ENCODE results near the gene PGLYRP4.

PGLYRP4 gene

DNA sequence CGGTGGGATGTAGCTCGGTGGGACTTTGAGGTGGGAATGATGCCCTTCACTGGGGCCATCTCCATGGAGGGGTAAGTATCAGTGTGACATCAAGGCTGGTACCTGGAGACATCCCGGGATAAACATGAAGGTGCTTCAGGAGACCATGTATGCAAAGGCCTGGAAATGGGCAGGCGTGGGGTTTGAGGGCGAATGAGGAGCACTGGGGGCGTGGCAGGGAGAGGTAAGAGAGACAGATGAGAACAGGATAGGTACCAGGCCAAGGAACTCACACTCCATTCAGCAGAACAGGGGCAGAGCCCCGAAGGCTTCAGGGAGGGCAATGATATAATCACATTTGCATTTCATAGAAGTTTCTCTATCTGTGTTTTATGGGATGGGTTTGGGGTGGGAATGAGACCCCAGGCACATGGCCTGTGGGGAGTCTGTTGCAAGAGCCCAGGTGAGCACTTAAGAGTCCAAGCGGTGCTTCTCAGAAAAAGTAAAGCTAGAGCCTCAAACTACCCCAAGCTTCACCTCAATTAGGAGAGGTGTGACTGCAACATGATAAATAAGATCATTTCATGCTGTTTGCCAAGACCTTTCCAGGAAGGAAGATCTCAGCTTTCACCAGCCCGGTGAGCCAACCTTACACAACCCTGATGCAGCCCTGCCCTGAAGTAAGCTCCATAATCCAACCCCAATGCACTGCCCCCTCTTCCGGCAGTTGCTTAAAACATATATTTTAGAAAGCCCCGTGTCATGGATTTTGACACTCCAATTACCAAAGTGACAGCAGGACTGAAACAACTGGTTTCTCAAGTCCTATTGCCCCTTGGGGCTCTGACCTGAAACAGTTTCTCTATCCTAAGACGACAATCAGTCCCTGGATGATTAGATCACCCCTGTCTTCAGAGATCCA is 16.4 kb upstream of the PGLYRP4 start:
- TF ChIP-seq EZH2 (IDR thresholded peaks at IDR 0.05; ENCODE audit: borderline replicate concordance, low read length): no peak
- TF ChIP-seq, protein P1, sequence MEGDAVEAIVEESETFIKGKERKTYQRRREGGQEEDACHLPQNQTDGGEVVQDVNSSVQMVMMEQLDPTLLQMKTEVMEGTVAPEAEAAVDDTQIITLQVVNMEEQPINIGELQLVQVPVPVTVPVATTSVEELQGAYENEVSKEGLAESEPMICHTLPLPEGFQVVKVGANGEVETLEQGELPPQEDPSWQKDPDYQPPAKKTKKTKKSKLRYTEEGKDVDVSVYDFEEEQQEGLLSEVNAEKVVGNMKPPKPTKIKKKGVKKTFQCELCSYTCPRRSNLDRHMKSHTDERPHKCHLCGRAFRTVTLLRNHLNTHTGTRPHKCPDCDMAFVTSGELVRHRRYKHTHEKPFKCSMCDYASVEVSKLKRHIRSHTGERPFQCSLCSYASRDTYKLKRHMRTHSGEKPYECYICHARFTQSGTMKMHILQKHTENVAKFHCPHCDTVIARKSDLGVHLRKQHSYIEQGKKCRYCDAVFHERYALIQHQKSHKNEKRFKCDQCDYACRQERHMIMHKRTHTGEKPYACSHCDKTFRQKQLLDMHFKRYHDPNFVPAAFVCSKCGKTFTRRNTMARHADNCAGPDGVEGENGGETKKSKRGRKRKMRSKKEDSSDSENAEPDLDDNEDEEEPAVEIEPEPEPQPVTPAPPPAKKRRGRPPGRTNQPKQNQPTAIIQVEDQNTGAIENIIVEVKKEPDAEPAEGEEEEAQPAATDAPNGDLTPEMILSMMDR (IDR thresholded peaks at IDR 0.05; ENCODE audit: low read length): no peak
- no peaks in the 10 kb centered on the region for H3K27me3 ChIP-seq (ENCODE audit: insufficient read depth, low read length)
- no peaks in the 10 kb centered on the region for H3F3A ChIP-seq (ENCODE audit: insufficient read depth, low read length)
- H3K4me3 ChIP-seq (ENCODE audit: low read depth, low read length, poor library complexity, severe bottlenecking): no peak overlapping the region
- H3K9me2 ChIP-seq (ENCODE audit: low read depth, low read length): no peaks in the 10 kb centered on the region
- no peak overlapping the region for H3K27ac ChIP-seq (ENCODE audit: low read depth, low read length, poor library complexity, severe bottlenecking)
- no peak overlapping the region for H3K4me2 ChIP-seq (ENCODE audit: low read length)
- no peaks in the 10 kb centered on the region for H3K9me3 ChIP-seq (ENCODE audit: low read length)
- H3K9ac ChIP-seq (ENCODE audit: low read length): no peak overlapping the region
- H3K79me2 ChIP-seq (ENCODE audit: insufficient read depth, low read length): no peaks in the 10 kb centered on the region
- no peaks in the 10 kb centered on the region for H4K20me1 ChIP-seq (ENCODE audit: insufficient read depth, low read length)
- no peaks in the 10 kb centered on the region for H3K4me1 ChIP-seq (ENCODE audit: insufficient read depth, low read length, severe bottlenecking)
- no peaks in the 10 kb centered on the region for H3K36me3 ChIP-seq (ENCODE audit: insufficient read depth, low read length)
- H2AFZ ChIP-seq (ENCODE audit: low read length): no peak overlapping the region

DNA sequence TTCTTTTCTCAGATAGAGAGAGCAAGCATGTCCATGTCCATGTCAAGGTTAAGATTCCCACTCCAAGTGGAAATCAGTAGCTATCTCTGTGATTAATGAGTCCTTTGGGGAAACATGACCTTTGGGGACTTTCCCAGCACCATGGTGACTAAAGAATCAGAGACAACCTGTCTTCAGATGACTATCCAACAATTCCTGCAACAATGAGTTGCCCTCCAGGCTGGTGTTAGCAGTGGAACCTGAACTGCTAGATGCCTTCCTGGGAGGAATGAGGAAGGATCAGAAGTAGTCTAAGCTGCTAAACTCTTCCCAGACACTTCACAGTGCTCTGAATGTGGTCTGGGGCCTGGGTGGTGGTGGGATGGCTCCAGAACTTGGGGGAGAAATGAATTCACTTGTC is 15.5 kb upstream of the PGLYRP4 start:
- Histone ChIP-seq H3K9me2 (ENCODE audit: low read depth, low read length) (no peaks in the 10 kb centered on the region), H3K4me2 (ENCODE audit: low read length) (no peak overlapping the region), H3K36me3 (ENCODE audit: insufficient read depth, low read length) (no peaks in the 10 kb centered on the region), H2AFZ (ENCODE audit: low read length) (no peak overlapping the region), H3K9me3 (ENCODE audit: low read length) (no peaks in the 10 kb centered on the region), H3K27ac (ENCODE audit: low read depth, low read length, poor library complexity, severe bottlenecking) (no peak overlapping the region), H3K9ac (ENCODE audit: low read length) (no peak overlapping the region), H3F3A (ENCODE audit: insufficient read depth, low read length) (no peaks in the 10 kb centered on the region), H4K20me1 (ENCODE audit: insufficient read depth, low read length) (no peaks in the 10 kb centered on the region), H3K4me1 (ENCODE audit: insufficient read depth, low read length, severe bottlenecking) (no peaks in the 10 kb centered on the region), H3K79me2 (ENCODE audit: insufficient read depth, low read length) (no peaks in the 10 kb centered on the region), H3K27me3 (ENCODE audit: insufficient read depth, low read length) (no peaks in the 10 kb centered on the region), H3K4me3 (ENCODE audit: low read depth, low read length, poor library complexity, severe bottlenecking) (no peak overlapping the region)
- no peak for TF ChIP-seq EZH2 (IDR thresholded peaks at IDR 0.05; ENCODE audit: borderline replicate concordance, low read length)
- TF ChIP-seq, protein P1 (IDR thresholded peaks at IDR 0.05; ENCODE audit: low read length): no peak

DNA sequence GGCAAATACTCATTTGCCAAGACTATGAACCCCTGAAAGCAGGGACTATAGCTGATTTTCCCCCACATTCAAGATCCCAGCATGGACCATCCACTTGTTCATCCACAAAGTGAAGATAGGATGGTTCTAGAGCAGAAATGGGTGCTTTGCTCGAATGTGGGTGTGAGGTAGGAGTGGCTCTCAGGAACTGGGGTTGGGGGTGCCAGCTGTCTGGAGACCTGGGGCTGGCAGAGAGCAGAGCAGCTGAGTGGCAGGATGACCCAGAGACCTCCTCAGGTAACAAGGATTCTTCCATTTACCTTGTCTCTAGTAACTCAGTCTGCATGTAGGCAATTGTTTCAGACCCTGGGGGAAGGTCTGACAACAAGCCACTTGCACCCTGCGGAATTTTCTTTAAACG is 15.0 kb upstream of the PGLYRP4 start:
- TF ChIP-seq, protein P1 (IDR thresholded peaks at IDR 0.05; ENCODE audit: low read length): no peak
- TF ChIP-seq EZH2 (IDR thresholded peaks at IDR 0.05; ENCODE audit: borderline replicate concordance, low read length): no peak
- H3K9me3 ChIP-seq (ENCODE audit: low read length): no peaks in the 10 kb centered on the region
- no peaks in the 10 kb centered on the region for H3K79me2 ChIP-seq (ENCODE audit: insufficient read depth, low read length)
- H3F3A ChIP-seq (ENCODE audit: insufficient read depth, low read length): no peaks in the 10 kb centered on the region
- H3K4me2 ChIP-seq (ENCODE audit: low read length): no peak overlapping the region
- no peak overlapping the region for H3K27ac ChIP-seq (ENCODE audit: low read depth, low read length, poor library complexity, severe bottlenecking)
- no peaks in the 10 kb centered on the region for H3K9me2 ChIP-seq (ENCODE audit: low read depth, low read length)
- H3K27me3 ChIP-seq (ENCODE audit: insufficient read depth, low read length): no peaks in the 10 kb centered on the region
- no peak overlapping the region for H3K4me3 ChIP-seq (ENCODE audit: low read depth, low read length, poor library complexity, severe bottlenecking)
- no peaks in the 10 kb centered on the region for H3K4me1 ChIP-seq (ENCODE audit: insufficient read depth, low read length, severe bottlenecking)
- no peak overlapping the region for H2AFZ ChIP-seq (ENCODE audit: low read length)
- no peak overlapping the region for H3K9ac ChIP-seq (ENCODE audit: low read length)
- no peaks in the 10 kb centered on the region for H4K20me1 ChIP-seq (ENCODE audit: insufficient read depth, low read length)
- no peaks in the 10 kb centered on the region for H3K36me3 ChIP-seq (ENCODE audit: insufficient read depth, low read length)

Data from OCI-LY1 (cell line).